Neuron (in vitro differentiated cells): ENCODE measurements around the gene SGO1.
"Not testable (repeated sequence)": the region's sequence is repeated elsewhere in the genome, so short reads cannot be mapped to it uniquely, and the experiment has no call there.

Experiments
- H2AFZ ChIP-seq: one replicate; pipeline ENCODE4 v1.6.1; 2013; ENCODE audit warnings: low read depth, mild to moderate bottlenecking, inconsistent platforms, low read length, moderate library complexity
- H3K27me3 ChIP-seq: one replicate; pipeline ENCODE4 v1.6.1; 2013; ENCODE audit warnings: low read length; ENCODE audit not compliant: insufficient read depth
- H3K36me3 ChIP-seq: one replicate; pipeline ENCODE4 v1.6.1; 2013; ENCODE audit warnings: low read length; ENCODE audit not compliant: insufficient read depth
- H3K4me1 ChIP-seq: one replicate; pipeline ENCODE4 v1.6.1; 2013; ENCODE audit warnings: low read length; ENCODE audit not compliant: insufficient read depth
- H3K4me3 ChIP-seq: 2 replicates; pipeline ENCODE4 v1.5.1; 2013; ENCODE audit warnings: mild to moderate bottlenecking, low read length, moderate library complexity
- H3K9me3 ChIP-seq: one replicate; pipeline ENCODE4 v1.6.1; 2013; ENCODE audit warnings: low read length

SGO1 gene

DNA sequence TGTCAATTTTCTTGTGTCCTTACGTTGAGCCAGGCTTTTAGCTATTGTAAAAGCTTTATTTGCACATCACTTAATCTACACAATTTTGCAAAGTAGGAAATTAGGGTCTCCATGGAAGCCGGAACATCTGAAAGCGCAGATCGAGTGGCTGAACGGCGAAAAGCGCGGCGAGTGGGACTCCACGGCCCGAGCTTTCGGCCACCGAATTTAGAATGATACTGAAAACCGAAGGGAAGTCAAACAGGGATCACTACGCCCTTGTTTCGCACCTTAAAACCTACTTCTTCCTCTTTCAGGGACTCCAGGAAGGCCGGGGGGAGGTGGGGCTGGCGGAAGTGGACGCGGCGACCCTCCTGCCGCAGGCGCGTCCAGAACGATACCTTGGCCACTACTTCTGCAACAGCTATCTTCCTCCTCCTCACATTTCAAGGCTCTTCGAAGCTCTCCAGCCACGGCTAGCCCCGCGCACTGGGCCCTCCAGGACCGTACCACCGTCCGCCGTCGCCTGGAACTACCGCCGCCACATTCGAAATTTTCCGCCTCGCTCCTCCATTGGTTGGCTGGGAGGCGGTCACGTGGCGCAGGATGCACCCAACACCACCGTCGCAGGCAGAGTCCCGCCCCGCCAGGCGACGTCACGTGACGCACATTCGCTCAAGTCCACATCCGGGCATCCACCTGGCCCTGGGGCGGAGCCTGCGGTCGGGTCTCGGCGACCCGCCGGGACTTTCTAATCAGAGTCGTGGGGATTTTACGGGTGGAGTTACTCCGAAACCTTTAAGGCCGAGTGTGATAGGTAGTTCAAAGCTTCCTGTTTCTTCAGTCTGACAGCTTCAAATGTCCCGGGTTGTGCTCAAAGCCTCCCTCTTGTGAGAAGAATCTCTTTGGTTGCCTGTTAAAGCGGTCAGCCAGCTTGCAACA is at the start of gene SGO1:
TSS of gene SGO1 (minus strand) at position 528 of the 921 bp plus-strand sequence. CDS start 2,179 bp downstream, outside the sequence.
- Histone ChIP-seq H3K4me1 (peaks cover 12% of the 10 kb centered on the region), H2AFZ (peak within 1 kb of the TSS; percentile 82), H3K36me3 (peaks cover 19% of the 10 kb centered on the region), H3K9me3 (no peaks in the 10 kb centered on the region), H3K27me3 (no peaks in the 10 kb centered on the region), H3K4me3 (peak within 1 kb of the TSS; percentile 89)

DNA sequence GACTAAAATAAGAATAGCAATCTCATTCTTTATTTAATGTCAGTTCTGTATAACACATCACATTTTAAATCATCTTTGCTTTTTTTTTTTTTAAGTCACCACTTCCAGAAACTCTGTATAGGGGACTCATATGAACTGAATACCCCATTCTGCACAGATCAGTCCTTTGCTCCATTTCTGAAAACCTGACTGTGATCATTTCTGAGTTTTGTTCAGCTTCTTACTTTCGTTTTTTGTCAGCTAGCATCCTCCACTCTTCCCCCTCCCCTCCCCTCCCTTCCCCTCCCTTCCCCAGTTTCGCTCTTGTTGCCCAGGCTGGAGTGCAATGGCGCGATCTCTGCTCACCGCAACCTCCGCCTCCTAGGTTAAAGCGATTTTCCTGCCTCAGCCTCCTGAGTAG is 49.8 kb upstream of the SGO1 start:
- Histone ChIP-seq H2AFZ (no peak overlapping the region), H3K9me3 (no peaks in the 10 kb centered on the region), H3K4me3 (no peak overlapping the region), H3K4me1 (no peaks in the 10 kb centered on the region), H3K36me3 (no peaks in the 10 kb centered on the region), H3K27me3 (no peaks in the 10 kb centered on the region)

DNA sequence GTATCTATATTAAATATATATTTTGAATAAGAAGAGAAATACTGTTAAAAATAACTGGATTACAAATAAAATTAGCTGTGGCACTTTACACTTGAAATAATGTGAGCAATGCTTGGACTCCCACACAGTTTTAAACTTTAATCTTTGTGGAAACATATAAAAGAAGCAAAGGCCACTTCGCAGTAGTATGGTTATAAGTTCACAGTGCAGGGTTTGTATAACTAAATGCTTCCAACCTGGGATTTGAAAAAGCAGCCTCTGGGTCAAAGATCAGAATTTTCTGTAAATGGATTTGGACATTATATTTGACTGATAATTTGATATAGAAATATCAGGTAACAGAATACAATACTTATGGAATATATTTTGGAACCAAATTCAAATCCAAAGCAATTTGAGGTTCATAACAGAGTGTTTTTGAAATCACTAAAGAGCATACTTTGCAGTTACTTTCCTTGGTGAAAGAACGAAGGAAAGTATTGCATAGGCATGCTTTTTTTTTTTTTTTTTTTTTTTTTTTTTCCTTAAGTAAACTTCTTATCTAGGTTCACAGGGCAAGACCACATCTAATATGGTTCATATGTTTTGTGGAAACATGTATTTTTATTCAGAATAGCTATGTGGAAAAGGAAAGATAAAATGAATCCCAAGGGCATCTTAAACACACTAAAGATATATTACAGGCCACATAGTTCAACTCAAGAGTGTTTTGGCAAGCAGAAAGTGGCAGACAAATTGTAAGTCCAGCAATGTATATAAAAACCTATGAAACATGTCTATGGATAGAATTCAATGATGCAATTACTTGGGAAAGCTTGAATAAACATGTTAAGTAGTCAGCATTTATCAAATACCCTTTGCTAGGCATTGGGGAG is 47.1 kb upstream of the SGO1 start:
- Histone ChIP-seq H2AFZ (no peak overlapping the region), H3K36me3 (no peaks in the 10 kb centered on the region), H3K9me3 (no peaks in the 10 kb centered on the region), H3K4me3 (no peak overlapping the region), H3K27me3 (no peaks in the 10 kb centered on the region), H3K4me1 (no peaks in the 10 kb centered on the region)

DNA sequence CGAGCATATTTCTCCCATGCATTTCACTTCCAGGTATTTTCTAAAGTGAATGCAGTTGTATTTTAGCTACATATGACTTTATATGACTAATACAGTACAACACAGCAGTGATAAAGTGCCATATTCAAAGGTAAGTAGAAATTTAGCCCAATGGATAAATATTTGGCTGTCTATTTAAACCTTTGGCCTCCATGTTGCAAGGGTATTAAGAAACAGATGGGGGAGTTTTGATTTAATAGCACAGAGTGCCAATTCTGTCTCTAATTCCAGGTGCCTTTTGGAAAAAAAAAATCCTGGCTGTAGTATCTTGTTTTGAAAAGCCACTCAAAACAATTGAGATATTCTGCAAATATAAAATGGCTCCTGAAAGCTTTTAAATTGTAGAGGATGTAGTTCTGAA is 44.9 kb upstream of the SGO1 start:
- no peaks in the 10 kb centered on the region for H3K4me1 ChIP-seq
- no peaks in the 10 kb centered on the region for H3K9me3 ChIP-seq
- H2AFZ ChIP-seq = no peak overlapping the region

DNA sequence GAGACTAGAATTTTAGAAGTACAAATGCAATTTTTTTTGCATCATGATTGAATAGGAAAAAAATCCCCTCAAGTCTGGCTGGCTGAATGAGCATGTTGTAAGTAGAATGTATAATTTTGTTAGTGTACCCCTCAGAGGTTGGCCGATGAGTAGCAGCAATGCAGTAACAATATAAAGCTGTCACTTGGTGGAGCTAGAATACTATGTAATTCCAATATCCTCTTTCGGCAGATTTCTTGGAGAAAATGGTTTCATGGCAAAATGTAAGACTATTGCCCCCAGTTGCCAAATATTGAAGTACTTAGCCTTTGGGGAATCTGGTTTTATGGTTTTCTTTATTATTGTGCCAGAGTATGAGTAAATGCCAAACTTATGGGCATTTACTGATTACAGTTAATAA is 39.8 kb upstream of the SGO1 start:
- Histone ChIP-seq H3K27me3 (peaks cover 3% of the 10 kb centered on the region), H3K4me1 (peaks cover 11% of the 10 kb centered on the region), H3K4me3 (no peak overlapping the region), H2AFZ (no peak overlapping the region), H3K9me3 (no peaks in the 10 kb centered on the region), H3K36me3 (no peaks in the 10 kb centered on the region)

More for the DNA sequence above, 44.9 kb upstream of the SGO1 start:
- H3K4me3 ChIP-seq = no peak overlapping the region
- peaks cover 3% of the 10 kb centered on the region for H3K27me3 ChIP-seq
- H3K36me3 ChIP-seq = no peaks in the 10 kb centered on the region

DNA sequence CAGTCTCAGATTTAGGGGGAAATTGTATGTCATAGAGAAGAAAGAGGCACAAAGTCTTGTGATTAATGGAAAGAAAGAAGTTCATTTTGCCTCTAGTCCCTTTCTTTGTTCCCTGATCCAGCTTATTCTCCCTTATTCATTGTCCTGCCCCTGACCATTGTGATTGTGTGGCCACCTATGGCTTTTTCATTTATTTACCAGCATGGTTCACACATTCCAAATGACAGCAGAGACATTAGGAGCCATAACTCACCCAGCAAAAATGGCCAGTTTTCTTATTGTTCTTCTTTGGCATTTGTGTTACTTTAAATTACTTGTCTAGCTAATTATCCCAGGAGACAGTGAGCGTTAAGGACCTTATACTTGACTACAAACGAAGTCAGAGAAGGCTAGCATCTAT is 36.3 kb upstream of the SGO1 start:
- Histone ChIP-seq H2AFZ (peak overlapping the region; percentile 57), H3K4me1 (peaks cover 11% of the 10 kb centered on the region), H3K9me3 (no peaks in the 10 kb centered on the region), H3K4me3 (no peak overlapping the region), H3K36me3 (no peaks in the 10 kb centered on the region), H3K27me3 (no peaks in the 10 kb centered on the region)

DNA sequence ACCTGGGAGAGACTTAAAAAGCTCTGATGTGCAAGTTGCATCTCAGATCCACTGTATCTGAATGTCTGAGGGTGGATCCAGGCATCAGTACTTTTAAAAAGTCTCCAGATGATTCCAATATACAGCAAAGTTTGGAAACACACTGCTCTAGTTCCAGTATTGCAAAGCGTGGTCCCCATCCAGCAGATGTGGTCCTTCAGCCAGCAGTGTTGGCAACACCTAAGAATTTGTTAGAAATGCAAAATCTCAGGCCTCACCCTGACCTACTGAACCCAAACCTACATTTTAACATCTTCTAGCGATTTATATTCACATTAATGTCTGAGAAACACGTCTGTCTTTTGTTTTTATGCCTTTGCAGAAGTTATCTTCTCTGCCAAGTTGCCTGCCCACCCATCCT is 32.2 kb upstream of the SGO1 start:
- Histone ChIP-seq H3K9me3 (no peaks in the 10 kb centered on the region), H3K4me1 (peaks cover 11% of the 10 kb centered on the region), H2AFZ (no peak overlapping the region), H3K27me3 (no peaks in the 10 kb centered on the region), H3K36me3 (no peaks in the 10 kb centered on the region), H3K4me3 (no peak overlapping the region)

DNA sequence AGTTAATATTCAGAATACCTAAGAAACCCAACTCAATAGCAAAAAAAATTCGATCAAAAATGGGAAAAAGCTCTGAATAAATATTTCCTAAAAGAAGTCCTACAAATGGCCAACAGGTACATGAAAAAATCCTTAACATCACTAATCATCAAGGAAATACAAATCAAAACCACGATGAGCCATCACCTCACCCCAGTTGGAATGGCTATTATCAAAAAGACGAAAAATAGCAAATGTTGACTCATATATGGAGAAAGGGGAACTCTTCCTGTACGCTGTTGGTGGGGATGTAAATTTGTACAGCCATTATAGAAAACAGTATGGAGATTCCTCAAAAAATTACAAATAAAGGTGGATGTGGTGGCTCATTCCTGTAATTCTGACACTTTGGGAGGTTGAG is 29.6 kb upstream of the SGO1 start:
- Histone ChIP-seq H3K36me3 (no peaks in the 10 kb centered on the region), H3K4me3 (no peak overlapping the region), H3K27me3 (no peaks in the 10 kb centered on the region), H3K9me3 (no peaks in the 10 kb centered on the region), H3K4me1 (no peaks in the 10 kb centered on the region), H2AFZ (no peak overlapping the region)

DNA sequence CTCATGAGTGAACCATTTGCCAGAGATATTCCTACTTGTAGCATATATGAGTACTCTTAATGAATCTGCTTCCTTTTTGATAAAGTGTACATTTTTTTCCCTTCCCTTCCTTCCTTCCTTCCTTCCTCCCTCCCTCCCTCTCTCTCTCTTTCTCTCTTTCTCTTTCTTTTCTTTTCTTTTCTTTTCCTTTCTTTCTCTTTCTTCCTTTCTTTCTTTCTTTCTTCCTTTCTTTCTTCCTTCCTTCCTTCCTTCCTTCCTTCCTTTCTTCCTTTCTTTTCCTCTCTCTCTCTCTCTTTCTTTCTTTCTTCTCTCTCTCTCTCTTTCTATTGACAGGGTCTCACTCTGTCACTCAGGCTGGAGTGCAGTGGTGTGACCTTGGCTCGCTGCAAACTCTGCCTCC is 27.5 kb upstream of the SGO1 start:
- not testable (repeated sequence) for H3K4me3 ChIP-seq, H3K36me3 ChIP-seq, H3K4me1 ChIP-seq

DNA sequence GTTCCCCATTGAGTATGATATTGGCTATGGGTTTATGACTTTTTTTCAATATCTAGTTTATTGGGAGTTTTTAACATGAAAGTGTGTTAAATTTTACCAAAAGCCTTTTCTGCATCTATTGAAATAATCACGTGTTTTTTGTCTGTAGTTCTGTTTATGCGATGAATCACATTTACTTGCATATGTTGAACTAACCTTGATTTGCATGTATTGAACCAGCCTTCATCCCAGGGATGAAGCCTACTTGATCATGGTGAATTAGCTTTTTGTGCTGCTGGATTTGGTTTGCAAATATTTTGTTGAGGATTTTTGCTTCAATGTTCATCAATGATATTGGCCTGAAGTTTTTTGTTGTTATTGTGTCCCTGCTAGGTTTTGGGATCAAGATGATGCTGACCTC is 21.9 kb upstream of the SGO1 start:
- not testable (repeated sequence) for H2AFZ ChIP-seq, H3K36me3 ChIP-seq, H3K27me3 ChIP-seq, H3K9me3 ChIP-seq, H3K4me3 ChIP-seq, H3K4me1 ChIP-seq

More for the DNA sequence above, 27.5 kb upstream of the SGO1 start:
- not testable (repeated sequence) for H3K27me3 ChIP-seq, H2AFZ ChIP-seq, H3K9me3 ChIP-seq

DNA sequence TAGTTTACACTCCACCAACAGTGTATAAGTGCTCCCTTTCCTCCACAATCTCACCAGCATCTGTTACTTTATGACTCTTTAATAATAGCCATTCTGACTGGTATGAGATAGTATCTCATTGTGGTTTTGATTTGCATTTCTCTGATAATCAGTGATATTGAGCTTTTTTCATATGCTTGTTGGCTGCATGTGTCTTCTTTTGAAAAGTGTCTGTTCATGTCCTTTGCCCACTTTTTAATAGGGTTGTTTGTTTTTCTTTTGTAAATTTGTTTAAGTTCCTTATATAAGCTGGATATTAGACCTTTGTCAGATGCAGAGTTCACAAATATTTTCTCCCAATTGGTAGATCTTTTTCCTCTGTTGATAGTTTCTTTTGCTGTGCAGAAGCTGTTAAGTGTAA is 19.9 kb upstream of the SGO1 start:
- H3K4me1 ChIP-seq, H3K9me3 ChIP-seq, H3K4me3 ChIP-seq, H2AFZ ChIP-seq, H3K27me3 ChIP-seq, H3K36me3 ChIP-seq: not testable (repeated sequence)

DNA sequence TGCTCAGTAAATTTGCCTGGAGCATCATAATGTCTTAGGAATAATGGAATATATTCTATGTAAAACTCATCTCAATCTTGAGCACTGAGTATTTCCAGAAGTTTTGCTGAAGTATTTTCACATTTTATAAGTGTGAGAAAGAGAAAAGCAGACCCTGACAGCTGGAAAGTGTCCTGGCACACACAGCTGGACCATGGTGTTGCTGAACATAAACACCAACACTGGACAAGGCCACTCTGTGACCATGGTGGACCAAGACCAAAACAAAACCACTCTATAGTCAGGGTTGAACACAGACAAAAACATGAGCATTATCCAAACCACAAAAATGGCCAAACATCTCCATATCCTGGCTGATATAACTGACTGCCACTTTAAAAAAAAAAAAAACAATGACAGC is 15.1 kb upstream of the SGO1 start:
- H3K4me3 ChIP-seq = no peak overlapping the region
- H3K36me3 ChIP-seq = no peaks in the 10 kb centered on the region
- no peaks in the 10 kb centered on the region for H3K9me3 ChIP-seq
- H2AFZ ChIP-seq = no peak overlapping the region
- peaks cover 5% of the 10 kb centered on the region for H3K4me1 ChIP-seq
- no peaks in the 10 kb centered on the region for H3K27me3 ChIP-seq

DNA sequence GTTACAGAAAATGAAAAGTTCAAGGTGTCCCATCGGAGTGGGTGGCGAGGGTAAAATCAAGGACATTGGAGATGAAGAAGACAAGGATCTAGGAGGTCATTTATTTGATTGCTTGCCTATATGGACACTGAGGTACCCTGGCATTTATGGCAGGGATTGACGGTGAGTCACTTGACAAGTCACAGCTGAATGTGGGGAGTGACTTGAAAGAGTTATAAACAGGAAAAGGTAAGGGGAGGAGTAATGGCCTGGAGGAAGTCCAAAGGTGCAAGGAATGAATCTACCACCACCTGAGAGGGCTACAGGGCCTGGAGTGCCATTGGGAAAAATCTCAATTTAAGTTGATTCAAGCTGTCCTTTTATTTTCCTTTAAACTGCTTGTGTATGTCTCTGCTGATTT is 11.8 kb upstream of the SGO1 start:
- H3K4me3 ChIP-seq = no peak overlapping the region
- H2AFZ ChIP-seq = no peak overlapping the region
- H3K36me3 ChIP-seq = no peaks in the 10 kb centered on the region
- no peaks in the 10 kb centered on the region for H3K27me3 ChIP-seq
- H3K9me3 ChIP-seq = no peaks in the 10 kb centered on the region
- peaks cover 5% of the 10 kb centered on the region for H3K4me1 ChIP-seq
